Measurements from ENCODE around the gene TUBA3E.
"Not testable (repeated sequence)": the region's sequence is repeated elsewhere in the genome, so short reads cannot be mapped to it uniquely, and the experiment has no call there.

DNA sequence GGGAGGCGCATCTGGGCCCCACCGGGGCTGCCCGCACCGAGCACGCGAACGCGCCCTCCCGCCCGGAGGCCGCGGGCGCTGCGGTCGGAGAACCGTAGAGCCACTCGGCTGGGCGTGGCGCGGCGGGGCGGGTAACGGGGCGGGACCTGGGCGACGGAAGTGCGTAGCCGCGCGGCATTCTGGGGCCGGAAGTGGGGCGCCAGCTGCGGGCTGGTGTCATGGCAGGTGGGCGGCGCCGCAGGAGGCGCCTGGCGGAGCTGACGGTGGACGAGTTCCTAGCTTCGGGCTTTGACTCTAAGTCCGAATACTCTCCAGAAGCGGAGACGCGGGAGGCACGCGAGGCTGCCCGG lies 30.9 kb upstream of the TUBA3E start:
- not testable (repeated sequence) for TF ChIP-seq POLR2AphosphoS5 (IDR thresholded peaks at IDR 0.05; ENCODE audit: borderline replicate concordance, low read depth, low read length); EZH2 (IDR thresholded peaks at IDR 0.05)
